Kidney (tissue), 14 donors: ENCODE results near the gene ARMC8. TPM values are rescaled to one million over a fixed set of nuclear protein-coding genes. Genes with fewer than 3 reads are reported as not detected.

Source experiments
- DNase-seq, 5 donors: peaks; one replicate each; pipeline ENCODE4 v3.0.0-alpha.2; 2013 to 2020
- FAIRE-seq: peaks from 2 replicates; lab custom pipeline; 2012; peaks lifted over from hg19 to GRCh38; lab: Jason Lieb, UNC
- H3K27ac ChIP-seq, 2 donors: one replicate each; pipeline ENCODE4 v1.7.0; 2013; ENCODE audit warnings: low read depth in 2 of 2, low read length in 2 of 2, inconsistent platforms in 1 of 2
- H3K27me3 ChIP-seq: one replicate; pipeline ENCODE4 v1.7.1; 2013; ENCODE audit warnings: low read length, inconsistent platforms; ENCODE audit not compliant: control insufficient read depth, insufficient read depth
- H3K36me3 ChIP-seq, 3 donors: one replicate each; pipeline versions ENCODE4 v1.7.0 to v1.7.1; 2013; ENCODE audit warnings: low read length in 3 of 3, control low read depth in 1 of 3, inconsistent platforms in 1 of 3; ENCODE audit not compliant: insufficient read depth in 3 of 3, control insufficient read depth in 2 of 3
- H3K4me1 ChIP-seq, 3 donors: one replicate each; pipeline versions ENCODE4 v1.7.0 to v1.7.1; 2013; ENCODE audit warnings: low read length in 3 of 3, inconsistent platforms in 1 of 3, low read depth in 1 of 3; ENCODE audit not compliant: control insufficient read depth in 2 of 3, insufficient read depth in 2 of 3
- H3K4me3 ChIP-seq, 3 donors: one replicate each; pipeline versions ENCODE4 v1.7.0 to v1.8.1; 2013; ENCODE audit warnings: low read length in 3 of 3, control low read depth in 1 of 3, inconsistent platforms in 1 of 3
- H3K9ac ChIP-seq, 3 donors: one replicate each; pipeline versions ENCODE4 v1.7.0 to v1.7.1; 2013; ENCODE audit warnings: low read length in 3 of 3, control low read depth in 1 of 3, inconsistent platforms in 1 of 3
- H3K9me3 ChIP-seq, 3 donors: one replicate each; pipeline versions ENCODE4 v1.7.0 to v1.7.1; 2013; ENCODE audit warnings: low read length in 3 of 3, control low read depth in 1 of 3, inconsistent platforms in 1 of 3; ENCODE audit not compliant: control insufficient read depth in 2 of 3, insufficient read depth in 1 of 3
- intact Hi-C: fragments of 100-400 bp; cut with DNase I; formaldehyde crosslinking; loops from one replicate; pipeline ENCODE4 v1.11.1; 2022
- polyA plus RNA-seq: library from polyadenylated mRNA; stranded (reverse); fragments of 350-450 nt; fragmentation: Illumina TruSeq; extraction: RNeasy Lipid Tissue Mini Kit (QIAGEN cat#74804); gene quantifications from one replicate; pipeline ENCODE4 v1.2.3, GENCODE V29; 2014; ENCODE audit warnings: low read depth, low replicate concordance; ENCODE audit not compliant: insufficient read depth
- total RNA-seq: library from RNA; stranded (reverse); fragmentation: NEBNext Ultra II Directional; extraction: Animal tissue kit (Norgen Biotek cat#: 25700); gene quantifications from one replicate; pipeline ENCODE4 v1.2.1, GENCODE V29; 2021
- TF ChIP-seq, protein P1 (sequence below): IDR thresholded peaks from 3 replicates; pipeline ENCODE4 v1.5.1; 2012; ENCODE audit warnings: mild to moderate bottlenecking, moderate library complexity, borderline replicate concordance; ENCODE audit not compliant: insufficient read depth; ENCODE audit errors: extremely low read depth
- donor health status: control.
- donor health status: control.
- donor health status: control.
- donor health status: control.
- donor health status: control.
- donor health status: DM: yes; HTN: yes; CAD: no.
- donor health status: Normal renal cell carcinoma (clear cell type).

Gene ARMC8
- total and polyA plus RNA-seq, 2 donors from 2014 or later = 17.1 to 47.3 TPM

DNA sequence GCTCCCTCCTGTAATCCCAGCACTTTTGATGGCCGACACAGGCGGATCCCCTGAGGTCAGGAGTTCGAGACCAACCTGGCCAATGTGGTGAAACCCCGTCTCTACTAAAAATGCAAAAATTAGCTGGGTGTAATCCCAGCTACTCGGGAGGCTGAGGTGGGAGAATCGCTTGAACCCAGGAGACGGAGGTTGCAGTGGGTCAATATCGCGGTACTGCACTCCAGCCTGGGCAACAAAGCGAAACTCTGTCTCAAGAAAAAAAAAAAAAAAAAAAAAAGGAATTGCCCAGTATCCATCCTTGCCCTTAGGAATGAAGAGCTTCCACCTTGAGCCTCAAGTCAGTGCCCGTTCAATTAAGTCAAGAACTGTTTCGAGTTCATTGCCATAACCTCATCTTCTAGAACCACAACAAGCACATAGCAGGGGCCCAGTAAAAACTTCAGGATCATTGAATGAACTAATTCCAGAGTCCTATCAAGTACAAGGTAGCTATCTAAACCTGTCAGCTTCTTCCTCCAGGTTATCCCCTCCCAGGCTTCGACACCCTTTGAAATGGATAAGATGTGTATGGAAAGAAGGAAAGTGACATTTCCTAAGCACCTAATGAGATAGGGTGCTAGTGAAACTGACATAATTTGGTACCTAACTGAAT lies 13.2 kb upstream of the ARMC8 start:
- H3K27ac ChIP-seq = peak overlapping the region in 1 of 2 donors; percentile 83
- intact Hi-C loops = no loop called here
- TF ChIP-seq, protein P1, sequence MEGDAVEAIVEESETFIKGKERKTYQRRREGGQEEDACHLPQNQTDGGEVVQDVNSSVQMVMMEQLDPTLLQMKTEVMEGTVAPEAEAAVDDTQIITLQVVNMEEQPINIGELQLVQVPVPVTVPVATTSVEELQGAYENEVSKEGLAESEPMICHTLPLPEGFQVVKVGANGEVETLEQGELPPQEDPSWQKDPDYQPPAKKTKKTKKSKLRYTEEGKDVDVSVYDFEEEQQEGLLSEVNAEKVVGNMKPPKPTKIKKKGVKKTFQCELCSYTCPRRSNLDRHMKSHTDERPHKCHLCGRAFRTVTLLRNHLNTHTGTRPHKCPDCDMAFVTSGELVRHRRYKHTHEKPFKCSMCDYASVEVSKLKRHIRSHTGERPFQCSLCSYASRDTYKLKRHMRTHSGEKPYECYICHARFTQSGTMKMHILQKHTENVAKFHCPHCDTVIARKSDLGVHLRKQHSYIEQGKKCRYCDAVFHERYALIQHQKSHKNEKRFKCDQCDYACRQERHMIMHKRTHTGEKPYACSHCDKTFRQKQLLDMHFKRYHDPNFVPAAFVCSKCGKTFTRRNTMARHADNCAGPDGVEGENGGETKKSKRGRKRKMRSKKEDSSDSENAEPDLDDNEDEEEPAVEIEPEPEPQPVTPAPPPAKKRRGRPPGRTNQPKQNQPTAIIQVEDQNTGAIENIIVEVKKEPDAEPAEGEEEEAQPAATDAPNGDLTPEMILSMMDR = no peak

DNA sequence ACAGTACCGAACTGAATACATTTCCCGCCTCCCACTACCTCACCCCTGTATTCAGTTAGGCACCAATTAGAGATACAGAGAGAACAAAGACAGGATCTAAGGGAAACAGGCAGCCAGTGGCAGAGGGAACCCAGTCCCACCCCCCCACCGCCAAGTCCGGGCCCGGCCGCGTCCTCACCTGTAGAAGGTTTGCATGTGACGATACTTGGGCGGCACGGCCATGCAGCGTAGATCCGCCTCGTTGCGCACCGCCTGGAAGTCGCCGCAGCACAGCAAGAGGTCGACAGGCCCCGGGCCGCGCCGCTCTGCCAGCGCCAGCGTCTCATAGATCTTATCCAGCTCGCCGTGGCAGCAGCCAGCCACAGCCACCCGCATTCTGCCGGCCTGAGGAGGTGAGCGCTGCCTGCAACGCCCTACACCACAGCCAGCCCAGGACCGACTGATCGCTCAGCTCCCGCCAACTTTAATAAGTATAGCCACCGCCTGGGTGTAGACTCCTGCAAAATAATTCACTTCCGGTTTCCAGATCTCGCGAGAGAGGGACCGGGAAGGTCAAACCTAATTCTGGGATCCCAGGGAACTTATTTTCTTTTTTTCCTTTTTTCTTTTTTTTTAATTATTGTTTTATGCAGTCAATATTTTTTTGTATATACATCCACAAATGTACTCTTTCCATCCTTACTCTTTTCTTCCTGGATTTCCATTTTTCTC lies 12.5 kb upstream of the ARMC8 start, which contains the start of gene DBR1:
TSS of gene DBR1 (minus strand) at position 501 of the 711 bp plus-strand sequence. CDS start at position 375, 126 bp downstream.
- Histone ChIP-seq H3K27ac (peak within 1 kb of the TSS; percentile 77 to 83), H3K9me3 (no peaks in the 10 kb centered on the region), H3K36me3 (no peaks in the 10 kb centered on the region), H3K9ac (peak within 1 kb of the TSS; percentile 60 to 86 (median 81)), H3K4me3 (peak within 1 kb of the TSS; percentile 76 to 98 (median 88)), H3K27me3 (no peaks in the 10 kb centered on the region), H3K4me1 (peaks cover 0 to 11% (median 4%) of the 10 kb centered on the region in 3 donors)
- intact Hi-C loops = no loop called here
- FAIRE-seq = peak; percentile 44
- peak; percentile 87 to 95 (median 92) for DNase-seq
- TF ChIP-seq, protein P1 = no peak

More for the DNA sequence above, 13.2 kb upstream of the ARMC8 start:
- Histone ChIP-seq H3K9me3 (no peaks in the 10 kb centered on the region), H3K27me3 (no peaks in the 10 kb centered on the region), H3K9ac (peak overlapping the region; percentile 60 to 86 (median 81)), H3K4me1 (peaks cover 0 to 11% (median 4%) of the 10 kb centered on the region in 3 donors), H3K4me3 (peak overlapping the region; percentile 76 to 98 (median 88)), H3K36me3 (peaks cover 0 to 3% (median 3%) of the 10 kb centered on the region in 3 donors)
- DNase-seq = peak in 1 of 5 donors; percentile 14
- FAIRE-seq = no peak

- FAIRE-seq (peak; percentile 8), DNase-seq (peak in 2 of 5 donors; percentile 27 to 32)
- Histone ChIP-seq H3K4me1 (no peaks in the 10 kb centered on the region), H3K36me3 (no peaks in the 10 kb centered on the region), H3K27ac (no peak overlapping the region), H3K4me3 (no peak overlapping the region), H3K9ac (no peak overlapping the region), H3K9me3 (no peaks in the 10 kb centered on the region), H3K27me3 (no peaks in the 10 kb centered on the region)
- TF ChIP-seq, protein P1 = peak; percentile 39
- intact Hi-C loops = no loop called here
These were observed 6.6 kb upstream of the ARMC8 start for GRCh38 chr3:138180375-138181029.
